Mesendoderm (in vitro differentiated cells): Measurements from ENCODE around the gene MTUS2.

Source experiments
- DNase-seq: peaks from one replicate; pipeline ENCODE4 v3.0.0; 2013
- H2AK5ac ChIP-seq: 2 replicates; pipeline ENCODE4 v1.6.1; 2013; ENCODE audit warnings: low read length, inconsistent platforms
- H2BK120ac ChIP-seq: 2 replicates; pipeline ENCODE4 v1.6.1; 2013; ENCODE audit warnings: low read depth, mild to moderate bottlenecking, low read length, moderate library complexity, mixed read lengths
- H2BK15ac ChIP-seq: replicated peaks from 2 replicates; pipeline ENCODE4 v1.6.1; 2013; ENCODE audit warnings: low read depth, mild to moderate bottlenecking, moderate library complexity
- H2BK5ac ChIP-seq: 2 replicates; pipeline ENCODE4 v1.6.1; 2013; ENCODE audit warnings: low read length, inconsistent platforms
- H3K18ac ChIP-seq: 2 replicates; pipeline ENCODE4 v1.6.1; 2013; ENCODE audit warnings: mild to moderate bottlenecking, low read length, mixed read lengths
- H3K23ac ChIP-seq: one replicate; pipeline ENCODE4 v1.6.1; 2013; ENCODE audit warnings: low read length
- H3K27ac ChIP-seq: 2 replicates; pipeline ENCODE4 v1.5.1; 2013; ENCODE audit warnings: low read depth, mild to moderate bottlenecking, inconsistent platforms, low read length, moderate library complexity
- H3K27me3 ChIP-seq: 2 replicates; pipeline ENCODE4 v1.6.1; 2013; ENCODE audit warnings: low read length, control low read depth, mild to moderate bottlenecking, inconsistent platforms; ENCODE audit not compliant: insufficient read depth, poor library complexity
- H3K36me3 ChIP-seq: 2 replicates; pipeline ENCODE4 v1.6.1; 2013; ENCODE audit warnings: low read length, inconsistent platforms; ENCODE audit not compliant: control insufficient read depth, insufficient read depth
- H3K4ac ChIP-seq: one replicate; pipeline ENCODE4 v1.6.1; 2013; ENCODE audit warnings: low read depth, mild to moderate bottlenecking, low read length, moderate library complexity
- H3K4me1 ChIP-seq: 2 replicates; pipeline ENCODE4 v1.6.1; 2013; ENCODE audit warnings: low read depth, low read length, inconsistent platforms; ENCODE audit not compliant: control insufficient read depth
- H3K4me2 ChIP-seq: 2 replicates; pipeline ENCODE4 v1.6.1; 2013; ENCODE audit warnings: low read length
- H3K4me3 ChIP-seq: 2 replicates; pipeline ENCODE4 v1.5.1; 2013; ENCODE audit warnings: mild to moderate bottlenecking, low read length
- H3K56ac ChIP-seq: one replicate; pipeline ENCODE4 v1.6.1; 2013; ENCODE audit warnings: low read length
- H3K79me1 ChIP-seq: 2 replicates; pipeline ENCODE4 v1.6.1; 2013; ENCODE audit warnings: low read length, inconsistent platforms
- H3K79me2 ChIP-seq: 2 replicates; pipeline ENCODE4 v1.6.1; 2013; ENCODE audit warnings: mild to moderate bottlenecking, low read length; ENCODE audit not compliant: control insufficient read depth, insufficient read depth
- H3K9ac ChIP-seq: 2 replicates; pipeline ENCODE4 v1.6.1; 2013; ENCODE audit warnings: low read length, inconsistent platforms
- H4K5ac ChIP-seq: one replicate; pipeline ENCODE4 v1.6.1; 2013; ENCODE audit warnings: low read length
- H4K8ac ChIP-seq: one replicate; pipeline ENCODE4 v1.6.1; 2013; ENCODE audit warnings: low read depth, mild to moderate bottlenecking, control low read depth, low read length, moderate library complexity
- WGBS: extraction: QIAGEN DNeasy Blood & Tissue Kit; methylation state at CpG from one replicate; pipeline ENCODE4 v1.1.7; 2013; ENCODE audit warnings: low lambda C conversion rate, missing lambda C conversion rate; ENCODE audit not compliant: insufficient coverage; ENCODE audit errors: extremely low coverage; 5-methylcytosine and 5-hydroxymethylcytosine counted together

Gene MTUS2

GRCh38 chr13:29359181-29359580, 539.0 kb downstream of the MTUS2 start:
- Histone ChIP-seq H2BK5ac (no peak overlapping the region), H3K4me2 (no peak overlapping the region), H3K27ac (no peak overlapping the region), H2BK120ac (no peak overlapping the region), H4K8ac (no peak overlapping the region), H3K27me3 (no peaks in the 10 kb centered on the region), H3K79me1 (no peaks in the 10 kb centered on the region), H3K9ac (no peak overlapping the region), H2BK15ac (no peak overlapping the region), H3K79me2 (no peaks in the 10 kb centered on the region), H3K4me1 (no peaks in the 10 kb centered on the region), H3K23ac (no peak overlapping the region), H2AK5ac (no peak overlapping the region), H3K4ac (no peak overlapping the region), H4K5ac (no peak overlapping the region), H3K4me3 (no peak overlapping the region), H3K56ac (no peak overlapping the region), H3K36me3 (no peaks in the 10 kb centered on the region), H3K18ac (no peak overlapping the region)
- no peak for DNase-seq
- 100% methylated on average over 1 of the region's 19 CpGs for WGBS

- no peak overlapping the region for H3K23ac ChIP-seq
- no peak overlapping the region for H3K9ac ChIP-seq
- H3K4me1 ChIP-seq: no peaks in the 10 kb centered on the region
- no peak overlapping the region for H3K4me3 ChIP-seq
- no peak overlapping the region for H3K18ac ChIP-seq
- no peak overlapping the region for H2BK15ac ChIP-seq
- H4K5ac ChIP-seq: no peak overlapping the region
- H3K36me3 ChIP-seq: no peaks in the 10 kb centered on the region
- DNase-seq: no peak
- H3K79me1 ChIP-seq: no peaks in the 10 kb centered on the region
- H3K4me2 ChIP-seq: no peak overlapping the region
- no CpG with 5 or more reads among the region's 3 CpGs for WGBS
- no peak overlapping the region for H4K8ac ChIP-seq
- no peaks in the 10 kb centered on the region for H3K27me3 ChIP-seq
- no peak overlapping the region for H3K4ac ChIP-seq
- H3K79me2 ChIP-seq: no peaks in the 10 kb centered on the region
- H3K56ac ChIP-seq: no peak overlapping the region
- no peak overlapping the region for H2BK120ac ChIP-seq
- no peak overlapping the region for H2AK5ac ChIP-seq
- no peak overlapping the region for H3K27ac ChIP-seq
- H2BK5ac ChIP-seq: no peak overlapping the region
Observed at GRCh38 chr13:29361716-29362115, 541.6 kb downstream of the MTUS2 start.

- Histone ChIP-seq H4K8ac (no peak overlapping the region), H2BK15ac (no peak overlapping the region), H3K36me3 (no peaks in the 10 kb centered on the region), H3K56ac (no peak overlapping the region), H3K4me1 (no peaks in the 10 kb centered on the region), H3K27ac (no peak overlapping the region), H3K4me3 (no peak overlapping the region), H3K79me2 (no peaks in the 10 kb centered on the region), H3K79me1 (no peaks in the 10 kb centered on the region), H3K4me2 (no peak overlapping the region), H3K23ac (no peak overlapping the region), H2BK5ac (no peak overlapping the region), H3K27me3 (no peaks in the 10 kb centered on the region), H4K5ac (no peak overlapping the region), H3K9ac (no peak overlapping the region), H2AK5ac (no peak overlapping the region), H3K4ac (no peak overlapping the region), H2BK120ac (no peak overlapping the region), H3K18ac (no peak overlapping the region)
- whole genome bisulfite sequencing: no CpG with 5 or more reads among the region's 6 CpGs
- peak; percentile 86 for DNase-seq
Observed at GRCh38 chr13:29362849-29363604, 542.9 kb downstream of the MTUS2 start.

DNA sequence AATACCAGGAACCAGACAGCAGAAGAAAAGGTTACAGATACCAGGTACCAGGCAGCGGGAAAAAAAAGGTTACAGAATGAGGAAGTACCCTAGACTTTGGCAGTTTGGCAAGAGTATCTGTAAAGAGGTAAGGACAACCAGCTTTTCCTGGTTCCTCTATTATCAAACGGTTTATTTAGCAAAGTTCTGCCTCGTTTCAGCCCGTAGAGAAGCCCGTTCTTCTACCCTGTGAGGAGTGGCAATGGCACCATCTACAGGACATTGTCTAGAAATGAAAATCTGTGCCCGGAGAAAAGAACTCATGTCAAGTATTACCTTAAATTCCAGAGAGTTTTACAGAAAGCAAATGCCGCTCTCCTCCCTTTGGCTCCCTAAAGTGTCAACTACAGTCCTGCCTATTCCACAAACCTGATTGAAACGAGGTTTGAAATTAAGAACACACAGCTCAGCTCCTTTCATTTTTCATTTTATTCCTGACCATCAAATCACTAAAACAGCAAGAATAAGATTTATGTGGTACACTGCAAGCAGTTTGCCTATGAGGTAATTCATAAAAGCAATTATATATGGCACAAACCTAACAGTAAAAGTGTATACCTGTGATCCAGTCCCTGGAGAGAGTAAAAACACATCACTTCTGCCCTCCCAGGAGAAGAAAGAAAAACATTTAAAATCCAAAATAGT, 549.1 kb downstream of the MTUS2 start:
- Histone ChIP-seq H3K36me3 (no peaks in the 10 kb centered on the region), H2BK120ac (no peak overlapping the region), H2BK15ac (no peak overlapping the region), H3K79me1 (no peaks in the 10 kb centered on the region), H3K4me3 (no peak overlapping the region), H2AK5ac (no peak overlapping the region), H3K27ac (no peak overlapping the region), H3K18ac (no peak overlapping the region), H4K5ac (no peak overlapping the region), H3K4me1 (no peaks in the 10 kb centered on the region), H3K9ac (no peak overlapping the region), H3K79me2 (no peaks in the 10 kb centered on the region), H3K23ac (no peak overlapping the region), H3K4me2 (no peak overlapping the region), H2BK5ac (no peak overlapping the region), H3K56ac (no peak overlapping the region), H4K8ac (no peak overlapping the region), H3K27me3 (no peaks in the 10 kb centered on the region), H3K4ac (no peak overlapping the region)
- WGBS: no CpG with 5 or more reads among the region's 8 CpGs
- peak; percentile 68 for DNase-seq

DNA sequence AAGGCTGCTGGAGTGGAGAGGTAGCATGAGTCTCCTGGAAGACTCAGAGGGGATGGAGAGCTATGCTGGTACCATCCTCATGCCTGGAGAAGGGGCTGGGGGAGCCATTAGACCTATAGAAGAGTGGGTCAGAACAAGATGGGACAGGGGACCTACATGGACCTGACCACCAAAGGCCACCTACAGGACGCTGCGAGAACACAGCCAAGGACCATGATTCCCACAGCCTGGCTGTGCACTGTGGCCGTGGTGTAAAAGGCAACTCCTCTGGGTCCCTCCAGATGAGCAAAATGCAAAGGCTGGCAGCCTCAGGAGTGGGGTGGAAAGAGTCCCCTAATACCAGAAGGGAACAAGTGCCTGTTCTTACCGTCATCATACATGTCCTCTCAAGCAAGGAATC, 559.1 kb downstream of the MTUS2 start:
- no peaks in the 10 kb centered on the region for H3K4me1 ChIP-seq
- H3K4ac ChIP-seq: no peak overlapping the region
- H2BK15ac ChIP-seq: no peak overlapping the region
- H3K4me3 ChIP-seq: no peak overlapping the region
- no peak overlapping the region for H3K18ac ChIP-seq
- no peak overlapping the region for H3K27ac ChIP-seq
- H4K5ac ChIP-seq: no peak overlapping the region
- H3K27me3 ChIP-seq: no peaks in the 10 kb centered on the region
- H2AK5ac ChIP-seq: no peak overlapping the region
- no peak overlapping the region for H4K8ac ChIP-seq
- no peak overlapping the region for H3K56ac ChIP-seq
- no peak overlapping the region for H2BK120ac ChIP-seq
- no peak overlapping the region for H3K9ac ChIP-seq
- H3K23ac ChIP-seq: no peak overlapping the region
- no peak overlapping the region for H2BK5ac ChIP-seq
- WGBS: no CpG with 5 or more reads among the region's 4 CpGs
- no peak overlapping the region for H3K4me2 ChIP-seq
- no peaks in the 10 kb centered on the region for H3K79me2 ChIP-seq
- no peaks in the 10 kb centered on the region for H3K36me3 ChIP-seq
- no peak for DNase-seq
- H3K79me1 ChIP-seq: no peaks in the 10 kb centered on the region
